ENCODE measurements around the gene KLK14. TPM values are rescaled to one million over a fixed set of nuclear protein-coding genes. Genes with fewer than 3 reads are reported as not detected.

The KLK14 gene
- total and polyA plus RNA-seq, 2 of the 8 experiments (the other 6 are each of a cell fraction or from before 2014, with no cell fraction given), result 0.09 to 1.2 TPM

GRCh38 chr19:51123802-51124201, 41.1 kb upstream of the KLK14 start:
- Histone ChIP-seq H2BK120ac (replicated peaks; ENCODE audit: low read depth, low read length) (no peak overlapping the region), H3K4me3 (ENCODE audit: extremely low read depth in 1 of 4, insufficient read depth in 2 of 4, low read depth in 3 of 4, low read length in 4 of 4) (no peak overlapping the region), H3K23me2 (ENCODE audit: low read depth, low read length) (no peaks in the 10 kb centered on the region; the same call in 1 of the 2 replicates), H3K4ac (replicated peaks; ENCODE audit: insufficient read length, low read depth, low read length) (no peak overlapping the region), H4K8ac (ENCODE audit: extremely low read depth, insufficient read depth, low read length) (no peak overlapping the region), H2AK5ac (ENCODE audit: low read depth, low read length) (no peak overlapping the region), H3K27me3 (replicated peaks in 1 of 4; ENCODE audit: control insufficient read depth in 3 of 4, extremely low read depth in 1 of 4, insufficient read depth in 3 of 4, low read length in 3 of 4) (no peaks in the 10 kb centered on the region; a peak in 1 of 7 replicates), H2BK12ac (ENCODE audit: low read depth, low read length) (no peak overlapping the region), H3K79me1 (ENCODE audit: low read depth, low read length) (no peaks in the 10 kb centered on the region), H2BK15ac (ENCODE audit: low read length) (no peak overlapping the region), H3K9me3 (ENCODE audit: insufficient read depth in 2 of 2, low read depth in 1 of 2, low read length in 1 of 2) (no peaks in the 10 kb centered on the region), H3K56ac (replicated peaks; ENCODE audit: insufficient read length, low read depth, low read length) (no peak overlapping the region), H3K4me1 (replicated peaks in 1 of 4; ENCODE audit: control insufficient read depth in 3 of 4, insufficient read depth in 4 of 4, low read length in 3 of 4) (peaks cover 0 to 2% (median 0%) of the 10 kb centered on the region in 4 experiments; a peak in 1 of 7 replicates), H3K36me3 (ENCODE audit: control insufficient read depth in 2 of 4, insufficient read depth in 4 of 4, low read length in 3 of 4) (no peaks in the 10 kb centered on the region), H2AFZ (ENCODE audit: low read length) (no peak overlapping the region), H2BK20ac (ENCODE audit: low read length) (no peak overlapping the region), H4K91ac (replicated peaks; ENCODE audit: insufficient read length, low read length) (no peak overlapping the region), H3K18ac (ENCODE audit: extremely low read depth, low read length) (no peak overlapping the region), H4K5ac (ENCODE audit: insufficient read length, low read depth, low read length) (no peak overlapping the region), H3K23ac (ENCODE audit: insufficient read length) (no peak overlapping the region), H3K79me2 (ENCODE audit: control insufficient read depth in 1 of 2, insufficient read depth in 2 of 2, low read length in 2 of 2) (no peaks in the 10 kb centered on the region), H2BK5ac (ENCODE audit: low read depth, low read length) (no peak overlapping the region), H3K9ac (replicated peaks in 1 of 4; ENCODE audit: extremely low read depth in 1 of 4, low read depth in 3 of 4, low read length in 3 of 4) (no peak overlapping the region), H3K4me2 (ENCODE audit: insufficient read depth in 1 of 2, low read depth in 2 of 2, low read length in 2 of 2) (no peak overlapping the region), H3K14ac (ENCODE audit: insufficient read length) (no peak overlapping the region), H4K20me1 (replicated peaks in 1 of 2; ENCODE audit: control insufficient read depth in 1 of 2, insufficient read depth in 2 of 2, low read length in 2 of 2) (no peaks in the 10 kb centered on the region), H3K27ac (ENCODE audit: low read depth, low read length) (no peak overlapping the region)
- FAIRE-seq (no peak), DNase-seq (ENCODE audit: low read depth in 1 of 2, low spot score in 2 of 2) (no peak)
- CTCF ChIA-PET (ENCODE audit: partially characterized antibody), result interaction anchor here (1.5 kb wide), 1 partner anchor 12 kb away, joined by 4 read pairs; no protein-coding TSS in a partner anchor
- 90% methylated on average over 9 of the region's 9 CpGs; no CpG with 5 or more reads in 1 of the 2 experiments for WGBS, 2 experiments (ENCODE audit: extremely low coverage in 1 of 2, insufficient coverage in 1 of 2, insufficient read length in 1 of 2, insufficient replicate concordance in 2 of 2, low coverage in 1 of 2, low lambda C conversion rate in 2 of 2, missing lambda C conversion rate in 1 of 2)
- TF ChIP-seq SAP30 (IDR thresholded peaks at IDR 0.05; ENCODE audit: insufficient read depth, insufficient replicate concordance, low read length) (no peak), KDM5A (IDR thresholded peaks at IDR 0.05; ENCODE audit: low read length) (no peak), CREB1 (IDR thresholded peaks at IDR 0.05) (no peak), POLR2AphosphoS5 (IDR thresholded peaks at IDR 0.05; ENCODE audit: low read depth, low read length) (no peak), HDAC2 (IDR thresholded peaks at IDR 0.05; ENCODE audit: borderline replicate concordance in 1 of 2, low read depth in 2 of 2, low read length in 2 of 2) (no peak), RFX5 (IDR thresholded peaks at IDR 0.05; ENCODE audit: borderline replicate concordance, low read depth, low read length) (no peak), TAF1 (IDR thresholded peaks at IDR 0.05; ENCODE audit: low read depth, low read length) (no peak)
- TF ChIP-seq, protein P1, sequence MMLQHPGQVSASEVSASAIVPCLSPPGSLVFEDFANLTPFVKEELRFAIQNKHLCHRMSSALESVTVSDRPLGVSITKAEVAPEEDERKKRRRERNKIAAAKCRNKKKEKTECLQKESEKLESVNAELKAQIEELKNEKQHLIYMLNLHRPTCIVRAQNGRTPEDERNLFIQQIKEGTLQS (IDR thresholded peaks at IDR 0.05; ENCODE audit: insufficient read depth, low read depth, low read length), result no peak
- POLR2A ChIA-PET (ENCODE audit: partially characterized antibody), result no interaction called here
